Suprapubic skin (tissue), 4 donors: ENCODE results near the gene BAHCC1. TPM values are rescaled to one million over a fixed set of nuclear protein-coding genes. Genes with fewer than 3 reads are reported as not detected.

Experiments
- DNase-seq, 2 donors: peaks; one replicate each; pipeline ENCODE4 v3.0.0-alpha.2; 2019; ENCODE audit warnings: low spot score in 2 of 2
- H3K27ac ChIP-seq: fragments of 200-600 bp; sonication (generic); one replicate; pipeline ENCODE4 v1.5.1; 2019
- H3K27me3 ChIP-seq: fragments of 200-600 bp; sonication (generic); one replicate; pipeline ENCODE4 v1.5.1; 2019
- H3K36me3 ChIP-seq: fragments of 200-600 bp; sonication (generic); one replicate; pipeline ENCODE4 v1.5.1; 2019
- H3K4me1 ChIP-seq: fragments of 200-600 bp; sonication (generic); one replicate; pipeline ENCODE4 v1.5.1; 2019
- H3K4me3 ChIP-seq: fragments of 200-600 bp; sonication (generic); one replicate; pipeline ENCODE4 v1.5.1; 2019; ENCODE audit warnings: mild to moderate bottlenecking
- H3K9me3 ChIP-seq: fragments of 200-600 bp; sonication (generic); one replicate; pipeline ENCODE4 v1.5.1; 2019
- CTCF ChIP-seq, 2 donors: fragments of 200-600 bp in 1 of 2; fragments of 450-650 bp in 1 of 2; sonication (generic) in 1 of 2; IDR thresholded peaks; one replicate each; pipeline ENCODE4 v1.5.1; 2016 to 2019; ENCODE audit warnings: antibody characterized with exemption in 2 of 2, mild to moderate bottlenecking in 1 of 2, moderate library complexity in 1 of 2
- EP300 ChIP-seq: sonication (generic); formaldehyde crosslinking; IDR thresholded peaks from one replicate; pipeline ENCODE4 v1.6.1; 2017; ENCODE audit warnings: antibody characterized with exemption
- POLR2A ChIP-seq, 2 donors: fragments of 450-650 bp; IDR thresholded peaks; one replicate each; pipeline ENCODE4 v1.6.1; 2017; ENCODE audit warnings: antibody characterized with exemption in 2 of 2, mild to moderate bottlenecking in 2 of 2, moderate library complexity in 2 of 2
- POLR2AphosphoS5 ChIP-seq, 3 donors: sonication (generic); formaldehyde crosslinking; IDR thresholded peaks; one replicate each; pipeline ENCODE4 v1.6.1; 2017; ENCODE audit warnings: antibody characterized with exemption in 3 of 3
- WGBS: methylation state at CpG from one replicate; pipeline ENCODE4 v1.1.5; 2018; 5-methylcytosine and 5-hydroxymethylcytosine counted together
- total RNA-seq, 4 donors: library from RNA; depleted of rRNA; stranded (reverse); fragments of >200 nt; gene quantifications; one replicate each; pipeline ENCODE4 v1.1.0, GENCODE V29; 2016

The BAHCC1 gene
- total RNA-seq, 4 donors from 2014 or later: 4.5 to 19.3 (median 12.2) TPM

GRCh38 chr17:81482673-81483072, 87.4 kb downstream of the BAHCC1 start:
- Histone ChIP-seq H3K27me3 (peaks cover 4% of the 10 kb centered on the region), H3K4me3 (no peak overlapping the region), H3K4me1 (peaks cover 42% of the 10 kb centered on the region), H3K27ac (no peak overlapping the region), H3K36me3 (no peaks in the 10 kb centered on the region), H3K9me3 (no peaks in the 10 kb centered on the region)
- WGBS: 52% methylated on average over 11 of the region's 11 CpGs
- DNase-seq: peak in 1 of 2 donors; percentile 67
- no peak for TF ChIP-seq POLR2A (IDR thresholded peaks at IDR 0.05)
- TF ChIP-seq CTCF (IDR thresholded peaks at IDR 0.05): no peak
- no peak for TF ChIP-seq POLR2AphosphoS5 (IDR thresholded peaks at IDR 0.05)
- TF ChIP-seq EP300: no peak

- H3K36me3 ChIP-seq: no peaks in the 10 kb centered on the region
- H3K4me1 ChIP-seq: peaks cover 48% of the 10 kb centered on the region
- no peak for TF ChIP-seq POLR2AphosphoS5 (IDR thresholded peaks at IDR 0.05)
- no peak for TF ChIP-seq EP300
- TF ChIP-seq POLR2A (IDR thresholded peaks at IDR 0.05): no peak
- no peak for TF ChIP-seq CTCF (IDR thresholded peaks at IDR 0.05)
- H3K9me3 ChIP-seq: no peaks in the 10 kb centered on the region
- DNase-seq: peak in 1 of 2 donors; percentile 70
- H3K4me3 ChIP-seq: peak overlapping the region; percentile 41
- WGBS: 74% methylated on average over 12 of the region's 29 CpGs
- peaks cover 4% of the 10 kb centered on the region for H3K27me3 ChIP-seq
- no peak overlapping the region for H3K27ac ChIP-seq
These were observed 88.0 kb downstream of the BAHCC1 start for GRCh38 chr17:81483085-81483861.

GRCh38 chr17:81483862-81484194, 88.6 kb downstream of the BAHCC1 start:
- Histone ChIP-seq H3K9me3 (no peaks in the 10 kb centered on the region), H3K27me3 (peaks cover 4% of the 10 kb centered on the region), H3K27ac (no peak overlapping the region), H3K4me1 (peaks cover 53% of the 10 kb centered on the region), H3K4me3 (peak overlapping the region; percentile 41), H3K36me3 (no peaks in the 10 kb centered on the region)
- no peak for DNase-seq
- TF ChIP-seq POLR2A (IDR thresholded peaks at IDR 0.05) (no peak), CTCF (IDR thresholded peaks at IDR 0.05) (no peak), POLR2AphosphoS5 (IDR thresholded peaks at IDR 0.05) (no peak), EP300 (no peak)
- 9% methylated on average over 18 of the region's 32 CpGs for WGBS

GRCh38 chr17:81484195-81484979, 89.1 kb downstream of the BAHCC1 start:
- TF ChIP-seq POLR2A (IDR thresholded peaks at IDR 0.05): no peak
- TF ChIP-seq CTCF (IDR thresholded peaks at IDR 0.05): peak; percentile 97 to 100
- TF ChIP-seq POLR2AphosphoS5 (IDR thresholded peaks at IDR 0.05): peak in 1 of 3 donors; percentile 29
- peaks cover 56% of the 10 kb centered on the region for H3K4me1 ChIP-seq
- peak overlapping the region; percentile 41 for H3K4me3 ChIP-seq
- DNase-seq: peak; percentile 89 to 93
- H3K36me3 ChIP-seq: no peaks in the 10 kb centered on the region
- no peaks in the 10 kb centered on the region for H3K9me3 ChIP-seq
- H3K27me3 ChIP-seq: peaks cover 4% of the 10 kb centered on the region
- WGBS: 4% methylated on average over 47 of the region's 60 CpGs
- no peak overlapping the region for H3K27ac ChIP-seq

GRCh38 chr17:81486199-81486810, 91.0 kb downstream of the BAHCC1 start:
- peaks cover 43% of the 10 kb centered on the region for H3K4me1 ChIP-seq
- no peaks in the 10 kb centered on the region for H3K9me3 ChIP-seq
- TF ChIP-seq POLR2AphosphoS5 (IDR thresholded peaks at IDR 0.05): no peak
- TF ChIP-seq CTCF (IDR thresholded peaks at IDR 0.05): no peak
- no peak for TF ChIP-seq POLR2A (IDR thresholded peaks at IDR 0.05)
- TF ChIP-seq EP300: no peak
- no peak overlapping the region for H3K4me3 ChIP-seq
- peaks cover 13% of the 10 kb centered on the region for H3K27me3 ChIP-seq
- no peaks in the 10 kb centered on the region for H3K36me3 ChIP-seq
- whole genome bisulfite sequencing: 75% methylated on average over 17 of the region's 17 CpGs
- no peak for DNase-seq
- no peak overlapping the region for H3K27ac ChIP-seq
